HG02973 (cell line): Measurements from ENCODE around the gene OR3A1.
"Not testable (repeated sequence)": the region's sequence is repeated elsewhere in the genome, so short reads cannot be mapped to it uniquely, and the experiment has no call there.

ENCODE experiments used
- ATAC-seq: cut with Tn5 transposase; IDR thresholded peaks from one replicate; pipeline ENCODE4 v1.9.1; 2021; ENCODE audit warnings: moderate library complexity; ENCODE audit not compliant: unreplicated experiment

OR3A1 gene

DNA sequence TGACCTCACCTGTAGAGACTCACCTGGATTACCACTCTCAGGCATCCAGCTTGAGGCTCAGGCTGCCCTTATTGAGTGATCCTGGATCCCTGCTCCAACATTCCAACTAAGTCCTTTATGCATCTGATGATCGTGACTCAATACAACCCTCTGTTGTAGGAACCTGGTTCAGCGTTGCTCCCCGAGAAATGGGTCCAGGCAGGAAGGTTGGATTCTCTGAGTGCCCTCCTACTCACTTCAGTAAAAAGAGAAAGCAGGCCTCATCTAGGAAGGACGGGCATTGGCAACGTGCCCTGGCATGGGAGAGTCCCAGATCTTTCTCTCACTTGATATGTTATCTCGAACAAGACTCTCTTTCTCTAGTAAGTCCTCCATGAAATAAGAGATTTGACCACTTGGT, at the start of gene OR3A1:
OR3A1 (minus strand) TSS at position 101 of the 400 bp plus-strand sequence. CDS start 5,778 bp downstream, outside the sequence.
- no peak for ATAC-seq

GRCh38 chr17:3342782-3343181, 44.6 kb upstream of the OR3A1 start:
- not testable (repeated sequence) for ATAC-seq

- no peak for ATAC-seq
Measured at GRCh38 chr17:3335876-3336275, 37.7 kb upstream of the OR3A1 start.

- no peak for ATAC-seq
Measured at GRCh38 chr17:3318336-3318735, 20.2 kb upstream of the OR3A1 start.

DNA sequence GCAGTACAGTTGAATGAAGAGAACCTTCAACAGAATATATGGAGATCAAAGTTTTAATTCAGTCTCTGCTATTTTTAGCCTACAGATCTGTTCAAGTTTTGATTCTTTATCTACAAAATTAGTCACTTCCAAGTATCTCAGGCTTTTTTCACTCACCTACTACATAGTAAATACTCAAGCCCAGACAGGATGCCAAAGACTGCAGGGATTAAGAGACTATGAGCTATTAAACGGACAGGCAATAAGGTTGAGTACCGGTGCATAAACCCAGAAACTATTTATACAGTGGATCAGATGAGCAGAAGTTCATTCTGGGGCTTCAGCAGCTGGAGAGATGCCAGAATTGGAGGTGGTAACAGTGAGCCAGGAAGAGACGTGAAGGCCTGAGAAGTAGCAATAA, 18.7 kb upstream of the OR3A1 start:
- ATAC-seq = no peak

- ATAC-seq = no peak
Measured at GRCh38 chr17:3308603-3309002, 10.4 kb upstream of the OR3A1 start.

- no peak for ATAC-seq
Measured at GRCh38 chr17:3295632-3296031, 2.5 kb downstream of the OR3A1 start.

- not testable (repeated sequence) for ATAC-seq
Measured at GRCh38 chr17:3293548-3293947, 4.6 kb downstream of the OR3A1 start.

GRCh38 chr17:3282901-3283300, 15.3 kb downstream of the OR3A1 start:
- no peak for ATAC-seq

DNA sequence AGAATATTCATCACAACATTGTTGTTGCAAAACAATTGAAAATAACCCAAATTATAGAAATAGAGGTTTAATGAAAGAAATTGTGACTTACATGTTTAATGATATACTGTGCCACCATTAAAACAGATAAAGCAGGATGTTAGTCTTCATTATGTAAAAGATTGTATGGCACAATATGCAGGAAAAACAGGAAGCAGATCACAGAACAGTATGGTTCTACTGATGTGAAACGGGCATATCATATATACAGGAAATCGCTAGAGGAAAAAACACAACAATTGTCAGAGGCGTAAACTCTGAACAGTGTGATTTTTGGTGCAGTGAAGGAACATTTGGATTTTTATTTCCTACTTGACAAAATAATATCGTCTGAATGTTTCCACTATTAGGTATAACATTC, 22.0 kb downstream of the OR3A1 start:
- ATAC-seq = no peak

DNA sequence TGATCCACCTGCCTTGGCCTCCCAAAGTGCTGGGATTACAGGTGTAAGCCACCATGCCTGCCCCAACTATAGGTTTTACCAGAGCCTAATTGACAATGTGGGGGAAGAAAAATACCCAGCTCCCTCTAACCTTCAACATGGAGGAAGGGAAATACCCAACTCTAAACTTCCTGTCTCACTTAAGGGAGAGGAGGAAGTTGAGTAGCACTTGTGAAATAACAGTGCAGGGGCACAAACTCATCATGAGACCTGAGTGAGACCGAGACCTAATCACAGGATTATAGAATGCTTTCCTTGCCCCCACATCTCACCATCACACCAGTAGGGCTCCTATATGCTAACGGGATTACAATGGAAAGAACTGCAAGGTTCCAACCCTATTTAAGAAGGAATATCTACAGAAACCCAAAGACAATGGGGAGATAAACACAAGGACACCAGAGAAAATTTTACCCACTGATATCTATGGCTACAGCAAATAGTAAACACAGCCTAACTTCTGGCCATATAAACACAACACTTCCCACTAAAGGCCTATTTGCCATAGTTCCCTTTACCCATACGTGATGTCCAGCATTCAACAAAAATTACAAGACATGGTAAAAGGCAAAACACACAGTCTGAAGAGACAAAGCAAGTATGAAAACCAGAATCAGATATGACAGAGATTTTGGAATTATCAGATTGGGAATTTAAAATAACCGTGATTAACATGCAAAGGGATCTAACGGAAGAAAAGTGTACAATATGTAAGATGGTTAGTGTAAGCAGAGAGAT, 26.9 kb downstream of the OR3A1 start:
- ATAC-seq = no peak

GRCh38 chr17:3260600-3260999, 37.6 kb downstream of the OR3A1 start:
- no peak for ATAC-seq

DNA sequence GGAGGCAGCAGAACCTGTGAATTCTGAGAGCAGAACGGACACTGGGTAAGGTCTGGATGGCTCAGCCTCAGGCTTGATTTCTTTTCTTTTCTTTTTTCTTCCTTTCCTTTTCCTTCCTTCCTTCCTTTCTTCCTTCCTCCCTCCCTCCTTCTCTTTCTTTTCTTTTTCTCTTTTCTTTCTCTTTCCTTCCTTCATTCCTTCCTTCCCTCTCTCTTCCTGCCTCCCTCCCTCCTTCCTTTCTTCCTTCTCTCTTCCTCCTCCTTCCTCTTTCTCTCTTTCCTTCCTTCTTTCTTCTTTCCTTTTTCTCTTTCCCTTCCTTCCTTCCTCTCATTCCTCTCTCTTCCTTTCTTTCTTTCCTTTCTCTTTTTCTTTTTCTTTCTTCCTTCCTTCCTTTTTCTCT, 38.0 kb downstream of the OR3A1 start:
- no peak for ATAC-seq

DNA sequence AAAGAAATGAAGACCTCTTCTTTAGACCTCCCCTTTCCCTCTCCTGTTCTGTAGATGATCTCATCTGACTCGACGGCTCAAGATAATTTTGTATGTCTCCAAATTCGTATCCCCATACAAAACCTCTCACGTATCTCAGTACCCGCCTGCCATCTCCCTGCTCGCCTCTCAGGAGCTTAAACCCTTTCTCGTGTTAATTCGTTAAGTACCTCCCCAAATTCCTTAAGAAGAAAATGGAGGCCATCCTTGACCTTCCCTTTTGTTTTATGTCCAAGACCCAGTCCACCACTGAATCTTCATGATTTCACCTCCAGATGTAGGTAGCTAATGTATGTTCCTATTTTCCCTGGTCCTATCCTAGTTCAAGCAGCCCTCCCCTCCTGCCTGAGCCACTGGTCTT, 41.6 kb downstream of the OR3A1 start:
- no peak for ATAC-seq

DNA sequence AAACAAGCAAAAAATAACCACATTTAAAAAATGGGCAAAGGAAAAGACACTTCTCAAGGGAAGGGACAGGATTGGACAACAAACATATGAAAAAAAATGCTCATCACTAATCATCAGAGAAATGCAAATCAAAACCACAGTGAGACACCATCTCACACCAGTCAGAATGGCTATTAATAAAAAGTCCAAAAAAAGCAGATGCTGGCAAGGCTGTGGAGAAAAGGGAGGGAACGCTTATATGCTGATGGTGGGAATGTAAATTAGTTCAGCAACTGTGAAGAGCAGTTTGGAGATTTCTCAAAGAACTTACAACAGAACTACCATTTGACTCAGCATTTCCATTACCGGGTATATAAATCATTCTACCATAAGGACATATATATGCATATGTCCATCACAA, 49.1 kb downstream of the OR3A1 start:
- not testable (repeated sequence) for ATAC-seq

DNA sequence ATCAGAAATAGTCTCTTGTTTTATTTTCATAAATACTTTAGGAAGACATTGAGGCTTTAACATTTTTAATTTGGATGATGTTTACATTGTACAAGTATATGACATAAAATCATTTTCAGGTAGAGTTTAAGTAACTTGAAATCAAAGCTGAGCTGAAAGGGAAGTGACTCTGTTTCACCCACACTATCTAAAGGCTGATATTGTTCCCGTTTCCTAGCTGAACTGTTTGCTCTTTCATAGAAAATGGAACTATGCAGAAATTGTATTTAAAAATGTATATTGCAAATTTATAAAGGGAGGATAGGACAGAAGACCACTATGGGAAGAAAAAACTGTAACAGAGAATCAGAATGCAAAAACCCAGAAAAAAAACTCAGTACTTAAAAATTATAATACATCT, 53.3 kb downstream of the OR3A1 start:
- ATAC-seq = not testable (repeated sequence)

- ATAC-seq = not testable (repeated sequence)
Measured at GRCh38 chr17:3241044-3241443, 57.1 kb downstream of the OR3A1 start.
